CD8-positive, alpha-beta memory T cell (primary cell): ENCODE measurements around the gene CHRNA3. TPM values are rescaled to one million over a fixed set of nuclear protein-coding genes. Genes with fewer than 3 reads are reported as not detected.

ENCODE experiments used
- CTCF ChIA-PET: fragments of 350-600 bp; sonication (Branson Sonifier 250); formaldehyde crosslinking; loops from one replicate; lab custom pipeline; 2021; ENCODE audit warnings: antibody characterized with exemption; lab: Charles Lee
- POLR2A ChIA-PET: fragments of 350-600 bp; sonication (Branson Sonifier 250); formaldehyde crosslinking; loops from one replicate; lab custom pipeline; 2021; ENCODE audit warnings: antibody characterized with exemption; lab: Charles Lee
- DNase-seq, 5 donors: peaks; one replicate each; pipeline versions ENCODE4 v3.0.0 to v3.0.0-alpha.2; 2020 to 2022; ENCODE audit warnings: mixed read lengths in 1 of 5
- H3K27ac ChIP-seq: one replicate; pipeline ENCODE4 v1.7.0; 2013; ENCODE audit warnings: low read depth, mild to moderate bottlenecking, low read length, moderate library complexity
- H3K27me3 ChIP-seq: 2 replicates; pipeline ENCODE4 v1.7.0; 2013; ENCODE audit warnings: low read length, mild to moderate bottlenecking; ENCODE audit not compliant: insufficient read depth, poor library complexity, severe bottlenecking
- H3K36me3 ChIP-seq: 2 replicates; pipeline ENCODE4 v1.7.0; 2013; ENCODE audit warnings: mild to moderate bottlenecking, low read length, moderate library complexity; ENCODE audit not compliant: insufficient read depth
- H3K4me1 ChIP-seq: 2 replicates; pipeline ENCODE4 v1.7.0; 2013; ENCODE audit warnings: mild to moderate bottlenecking, low read length, moderate library complexity; ENCODE audit not compliant: insufficient read depth
- H3K4me3 ChIP-seq: 2 replicates; pipeline ENCODE4 v1.7.0; 2013; ENCODE audit warnings: mild to moderate bottlenecking, low read length
- H3K9me3 ChIP-seq: 2 replicates; pipeline ENCODE4 v1.7.0; 2013; ENCODE audit warnings: mild to moderate bottlenecking, low read length
- H3K27ac Mint-ChIP-seq, 8 donors: one replicate each; pipeline ENCODE4 v1.8.0; 2020 to 2021; ENCODE audit warnings: mixed read lengths in 8 of 8, mild to moderate bottlenecking in 6 of 8, inconsistent platforms in 3 of 8, moderate library complexity in 3 of 8
- H3K27me3 Mint-ChIP-seq, 2 donors: one replicate each; pipeline ENCODE4 v1.8.0; 2020 to 2021; ENCODE audit warnings: mixed read lengths in 2 of 2, mild to moderate bottlenecking in 1 of 2, moderate library complexity in 1 of 2
- H3K36me3 Mint-ChIP-seq, 3 donors: one replicate each; pipeline ENCODE4 v1.8.0; 2020 to 2021; ENCODE audit warnings: mixed read lengths in 3 of 3, inconsistent platforms in 1 of 3, mild to moderate bottlenecking in 1 of 3
- H3K4me1 Mint-ChIP-seq, 3 donors: one replicate each; pipeline ENCODE4 v1.8.0; 2020 to 2021; ENCODE audit warnings: mixed read lengths in 3 of 3, inconsistent platforms in 1 of 3, mild to moderate bottlenecking in 1 of 3
- H3K4me3 Mint-ChIP-seq, 7 donors: one replicate each; pipeline ENCODE4 v1.8.0; 2020 to 2021; ENCODE audit warnings: mixed read lengths in 7 of 7, mild to moderate bottlenecking in 6 of 7, moderate library complexity in 4 of 7, inconsistent platforms in 2 of 7
- H3K9me3 Mint-ChIP-seq, 5 donors: one replicate each; pipeline ENCODE4 v1.8.0; 2020 to 2022; ENCODE audit warnings: mixed read lengths in 5 of 5, mild to moderate bottlenecking in 3 of 5, moderate library complexity in 2 of 5, inconsistent platforms in 1 of 5
- polyA plus RNA-seq: library from polyadenylated mRNA; unstranded; fragments of 300-500 nt; fragmentation: Illumina TruSeq; gene quantifications from one replicate; pipeline ENCODE4 v1.2.3, GENCODE V29; 2021
- total RNA-seq, 2 experiments: library from RNA; stranded (reverse); gene quantifications; one replicate each; pipeline ENCODE4 v1.2.3, GENCODE V29; 2021

CHRNA3 gene
- not detected for total RNA-seq
- polyA plus RNA-seq, result not detected

DNA sequence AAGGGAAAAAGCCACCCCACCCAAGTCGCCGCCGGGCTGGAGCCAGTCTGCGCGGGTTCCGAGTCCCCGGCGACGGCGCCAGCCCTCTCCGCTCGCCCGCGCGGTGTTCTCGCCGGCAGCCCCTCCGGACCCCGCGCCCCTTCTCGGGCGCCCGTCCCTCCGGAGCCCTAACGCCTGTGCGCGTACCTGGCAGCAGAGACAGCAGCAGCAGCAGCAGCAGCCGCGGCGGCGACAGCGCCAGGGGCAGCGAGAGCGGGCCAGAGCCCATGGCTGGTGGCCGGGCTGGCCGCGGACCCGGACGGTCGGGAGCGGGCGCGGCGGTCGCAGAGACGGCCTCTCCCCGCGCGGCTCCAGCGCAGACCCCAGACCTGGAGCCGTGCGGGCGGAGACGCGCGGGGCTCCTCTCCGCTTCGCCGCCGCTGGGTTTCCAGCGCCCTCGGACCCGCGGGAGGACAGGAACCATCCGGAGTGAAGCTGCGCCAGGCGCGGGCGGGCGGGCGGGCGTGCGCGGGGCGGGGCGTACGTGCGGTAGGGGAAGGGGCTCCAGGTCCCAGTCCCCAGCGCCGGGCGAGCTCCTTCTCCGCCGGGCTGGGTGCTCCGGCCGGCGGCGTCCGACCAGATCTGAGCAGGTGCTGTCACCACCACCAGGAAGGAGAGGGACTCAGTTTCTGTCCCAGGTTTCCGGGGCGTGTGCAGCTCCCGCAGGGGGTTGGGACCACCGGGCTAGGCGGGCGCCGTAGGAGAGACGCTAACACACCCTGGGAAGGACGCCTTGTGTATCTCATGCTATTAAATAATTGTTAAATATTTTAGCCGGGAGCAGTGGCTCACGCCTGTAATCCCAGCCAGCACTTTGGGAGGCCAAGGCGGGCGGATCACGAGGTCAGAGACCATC is at the start of gene CHRNA3:
Gene CHRNA3 (minus strand): TSS at position 470 of the 895 bp plus-strand sequence. CDS start 202 bp downstream, at position 268.
- no peaks in the 10 kb centered on the region for H3K9me3 Mint-ChIP-seq
- POLR2A ChIA-PET, result no interaction called here
- H3K27ac ChIP-seq, result no peak within 1 kb of the TSS
- H3K4me3 Mint-ChIP-seq, result no peak within 1 kb of the TSS
- H3K36me3 Mint-ChIP-seq, result peaks cover 0 to 2% (median 0%) of the 10 kb centered on the region in 3 donors
- H3K36me3 ChIP-seq, result no peaks in the 10 kb centered on the region
- DNase-seq, result no peak
- H3K27me3 Mint-ChIP-seq, result peaks cover 46 to 56% of the 10 kb centered on the region in 2 donors
- no peak within 1 kb of the TSS for H3K4me3 ChIP-seq
- peaks cover 0 to 16% (median 4%) of the 10 kb centered on the region in 3 donors for H3K4me1 Mint-ChIP-seq
- H3K27ac Mint-ChIP-seq, result no peak within 1 kb of the TSS
- H3K27me3 ChIP-seq, result peaks cover 16% of the 10 kb centered on the region
- H3K4me1 ChIP-seq, result no peaks in the 10 kb centered on the region
- no peaks in the 10 kb centered on the region for H3K9me3 ChIP-seq
- CTCF ChIA-PET, result interaction anchor here (1.8 kb wide), 1 partner anchor 89 kb away, joined by 10 read pairs; no protein-coding TSS in a partner anchor

DNA sequence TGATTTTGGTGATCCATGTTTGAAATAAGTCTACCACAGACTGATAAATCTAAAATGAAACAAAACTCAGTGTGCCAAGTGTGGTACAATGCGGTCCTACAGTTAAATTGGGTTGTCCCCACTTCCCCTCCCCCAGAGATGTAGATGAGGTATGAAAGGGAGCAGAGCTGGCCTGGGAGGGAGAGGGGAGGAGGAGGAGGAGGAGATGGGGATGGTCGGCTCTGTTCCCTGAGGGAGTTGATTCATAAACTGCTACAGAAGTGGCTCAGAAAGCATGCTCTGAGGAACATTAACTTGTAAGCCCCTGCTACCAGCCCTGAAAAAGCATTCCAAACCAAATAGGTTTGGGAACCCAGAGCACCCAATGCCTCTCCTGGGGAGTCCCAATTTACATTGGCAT is 48.2 kb upstream of the CHRNA3 start:
- Histone ChIP-seq H3K27ac (no peak overlapping the region), H3K36me3 (no peaks in the 10 kb centered on the region), H3K9me3 (no peaks in the 10 kb centered on the region), H3K27me3 (no peaks in the 10 kb centered on the region), H3K4me3 (no peak overlapping the region), H3K4me1 (no peaks in the 10 kb centered on the region)
- Mint-ChIP-seq H3K4me3 (no peak overlapping the region), H3K9me3 (no peaks in the 10 kb centered on the region), H3K27ac (no peak overlapping the region), H3K4me1 (no peaks in the 10 kb centered on the region), H3K27me3 (peaks cover 11 to 21% of the 10 kb centered on the region in 2 donors), H3K36me3 (no peaks in the 10 kb centered on the region)
- DNase-seq, result no peak
- ChIA-PET CTCF (no interaction called here), POLR2A (no interaction called here)

DNA sequence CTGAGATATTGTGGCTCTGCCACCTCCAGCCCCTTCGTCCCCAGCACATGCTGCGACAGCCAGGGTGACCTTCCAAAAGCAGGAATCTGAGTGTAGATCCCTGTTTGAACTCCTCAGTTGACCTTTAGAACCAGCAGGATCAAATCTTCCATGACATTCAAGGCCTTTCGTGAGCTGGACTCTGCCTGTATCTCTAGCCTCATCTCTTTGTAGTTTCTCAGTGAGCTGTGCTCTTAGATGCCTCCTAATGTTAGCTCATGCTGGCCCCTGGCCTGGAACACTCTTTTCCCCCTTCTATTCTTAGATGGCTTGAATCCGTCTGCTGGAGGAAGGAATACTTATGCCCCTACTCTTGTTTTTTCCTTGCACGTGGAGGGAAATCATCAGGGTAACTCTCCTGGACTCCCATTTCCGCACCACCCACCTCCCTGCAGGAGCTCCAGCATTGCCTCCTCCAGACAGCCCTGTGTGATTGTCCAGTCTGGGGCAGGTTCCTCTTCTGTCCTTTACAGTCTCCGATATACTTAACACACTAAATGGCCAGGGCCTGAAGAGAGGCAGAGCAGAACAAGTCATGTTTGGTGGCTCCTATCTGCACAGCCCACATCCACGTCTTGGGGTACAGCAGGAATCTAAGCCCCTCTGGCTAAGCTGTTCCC is 46.9 kb upstream of the CHRNA3 start:
- CTCF ChIA-PET, result no interaction called here
- no peaks in the 10 kb centered on the region for H3K4me1 ChIP-seq

DNA sequence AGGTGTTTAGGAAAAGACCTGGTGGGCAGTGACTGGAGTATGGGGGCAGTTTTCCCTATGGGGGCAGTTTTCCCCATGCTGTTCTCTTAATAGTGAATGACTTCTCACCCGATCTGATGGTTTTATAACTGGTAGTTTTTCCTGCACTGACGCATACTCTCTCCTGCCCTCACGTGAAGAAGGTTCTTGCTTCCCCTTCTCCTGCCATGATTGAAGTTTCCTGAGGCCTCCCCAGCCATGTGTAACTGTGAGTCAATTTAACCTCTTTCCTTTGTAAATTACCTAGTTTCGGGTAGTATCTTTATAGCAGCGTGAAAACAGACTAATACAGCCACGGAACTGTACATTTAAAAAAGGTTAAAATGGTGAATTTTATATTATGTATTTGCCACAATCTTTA is 45.2 kb upstream of the CHRNA3 start:
- H3K4me1 Mint-ChIP-seq, result no peaks in the 10 kb centered on the region
- peaks cover 11 to 17% of the 10 kb centered on the region in 2 donors for H3K27me3 Mint-ChIP-seq
- no peaks in the 10 kb centered on the region for H3K9me3 ChIP-seq
- no peaks in the 10 kb centered on the region for H3K9me3 Mint-ChIP-seq
- H3K36me3 Mint-ChIP-seq, result no peaks in the 10 kb centered on the region
- no peak for DNase-seq
- H3K4me1 ChIP-seq, result no peaks in the 10 kb centered on the region
- no peaks in the 10 kb centered on the region for H3K36me3 ChIP-seq
- CTCF ChIA-PET, result no interaction called here
- H3K4me3 Mint-ChIP-seq, result no peak overlapping the region
- H3K4me3 ChIP-seq, result no peak overlapping the region
- no peak overlapping the region for H3K27ac Mint-ChIP-seq
- no peak overlapping the region for H3K27ac ChIP-seq
- POLR2A ChIA-PET, result no interaction called here
- H3K27me3 ChIP-seq, result no peaks in the 10 kb centered on the region

More for the DNA sequence above, 46.9 kb upstream of the CHRNA3 start:
- DNase-seq, result no peak
- Mint-ChIP-seq H3K4me3 (no peak overlapping the region), H3K36me3 (no peaks in the 10 kb centered on the region), H3K9me3 (no peaks in the 10 kb centered on the region), H3K4me1 (no peaks in the 10 kb centered on the region), H3K27me3 (peaks cover 11 to 21% of the 10 kb centered on the region in 2 donors), H3K27ac (no peak overlapping the region)
- POLR2A ChIA-PET, result no interaction called here
- no peaks in the 10 kb centered on the region for H3K36me3 ChIP-seq
- no peak overlapping the region for H3K27ac ChIP-seq
- no peaks in the 10 kb centered on the region for H3K27me3 ChIP-seq
- H3K9me3 ChIP-seq, result no peaks in the 10 kb centered on the region
- H3K4me3 ChIP-seq, result no peak overlapping the region

DNA sequence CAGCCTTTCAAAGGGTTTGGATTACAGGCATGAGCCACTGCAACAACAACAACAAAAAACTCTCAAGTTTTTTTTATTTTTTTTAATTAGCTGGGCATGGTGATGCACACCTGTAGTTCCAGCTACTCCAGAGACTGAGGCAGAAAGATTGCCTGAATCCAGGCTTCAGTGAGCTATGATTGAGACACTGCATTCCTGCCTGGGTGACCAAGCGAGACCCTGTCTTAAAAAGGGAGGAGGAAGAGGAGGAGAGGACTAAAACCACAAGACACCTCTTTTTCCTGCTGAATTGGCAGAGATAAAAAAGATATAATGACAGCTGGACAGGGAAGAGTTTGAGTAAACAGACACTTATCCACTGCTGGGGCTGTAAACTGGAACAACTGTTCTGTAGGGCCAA is 42.9 kb upstream of the CHRNA3 start:
- CTCF ChIA-PET, result no interaction called here
- POLR2A ChIA-PET, result no interaction called here
- H3K4me3 Mint-ChIP-seq, result no peak overlapping the region

DNA sequence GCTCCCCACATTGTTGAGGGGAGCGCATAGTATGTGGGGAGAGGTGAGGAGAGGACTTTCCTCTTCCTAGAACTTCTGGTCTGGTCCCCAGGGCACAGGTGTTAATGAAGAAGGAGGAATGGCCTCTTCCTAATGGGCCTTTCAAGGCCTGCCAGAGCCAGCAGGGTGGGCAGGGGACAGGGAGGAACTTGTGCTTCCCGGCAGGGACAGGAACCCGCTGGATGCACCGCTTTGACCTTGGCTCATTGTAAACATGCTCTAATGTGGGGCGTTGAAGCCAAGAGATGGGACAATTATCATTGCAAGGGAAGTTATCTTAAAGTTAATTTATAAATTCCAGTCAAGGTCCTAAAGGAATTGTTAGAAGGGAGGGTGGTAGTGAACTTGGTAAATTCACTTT is 41.2 kb upstream of the CHRNA3 start:
- Mint-ChIP-seq H3K27me3 (peaks cover 3 to 6% of the 10 kb centered on the region in 2 donors), H3K9me3 (no peaks in the 10 kb centered on the region), H3K27ac (peak overlapping the region in 1 of 8 donors; percentile 82), H3K36me3 (no peaks in the 10 kb centered on the region), H3K4me3 (no peak overlapping the region), H3K4me1 (no peaks in the 10 kb centered on the region)
- no peaks in the 10 kb centered on the region for H3K27me3 ChIP-seq
- DNase-seq, result no peak
- H3K9me3 ChIP-seq, result no peaks in the 10 kb centered on the region
- no peaks in the 10 kb centered on the region for H3K4me1 ChIP-seq
- no peak overlapping the region for H3K27ac ChIP-seq
- CTCF ChIA-PET, result no interaction called here
- POLR2A ChIA-PET, result no interaction called here
- no peak overlapping the region for H3K4me3 ChIP-seq
- no peaks in the 10 kb centered on the region for H3K36me3 ChIP-seq

More for the DNA sequence above, 42.9 kb upstream of the CHRNA3 start:
- Histone ChIP-seq H3K27ac (no peak overlapping the region), H3K9me3 (no peaks in the 10 kb centered on the region), H3K4me3 (no peak overlapping the region), H3K27me3 (no peaks in the 10 kb centered on the region), H3K36me3 (no peaks in the 10 kb centered on the region), H3K4me1 (no peaks in the 10 kb centered on the region)
- Mint-ChIP-seq H3K9me3 (no peaks in the 10 kb centered on the region), H3K27me3 (peaks cover 12 to 15% of the 10 kb centered on the region in 2 donors), H3K4me1 (no peaks in the 10 kb centered on the region), H3K36me3 (no peaks in the 10 kb centered on the region), H3K27ac (no peak overlapping the region)
- DNase-seq, result no peak

DNA sequence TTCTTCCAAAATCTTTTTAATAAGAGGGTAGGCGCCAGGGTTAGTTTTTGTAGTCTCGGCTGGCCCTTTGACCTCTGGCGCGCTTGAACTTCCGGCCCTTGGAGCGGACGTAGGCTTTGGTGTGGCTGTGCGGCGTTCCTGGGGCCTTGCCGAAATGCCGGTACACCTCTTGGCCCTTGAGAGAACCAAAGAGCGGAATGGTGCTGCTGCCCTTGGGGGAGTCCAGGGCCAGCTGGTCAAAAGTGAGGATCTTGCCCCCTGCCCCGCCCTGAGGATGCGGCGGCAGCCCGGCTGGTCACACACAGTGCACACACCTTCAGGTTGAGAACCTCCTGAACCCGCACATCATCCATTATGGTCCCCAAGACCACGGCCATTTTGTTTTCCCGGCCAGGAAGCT is 40.2 kb upstream of the CHRNA3 start:
- Mint-ChIP-seq H3K27ac (no peak overlapping the region), H3K9me3 (no peaks in the 10 kb centered on the region), H3K36me3 (no peaks in the 10 kb centered on the region), H3K4me3 (no peak overlapping the region), H3K4me1 (no peaks in the 10 kb centered on the region), H3K27me3 (peaks cover 3 to 7% of the 10 kb centered on the region in 2 donors)
- POLR2A ChIA-PET, result no interaction called here
- Histone ChIP-seq H3K9me3 (no peaks in the 10 kb centered on the region), H3K27ac (no peak overlapping the region), H3K36me3 (no peaks in the 10 kb centered on the region), H3K4me1 (no peaks in the 10 kb centered on the region), H3K27me3 (no peaks in the 10 kb centered on the region), H3K4me3 (no peak overlapping the region)
- DNase-seq, result no peak
- CTCF ChIA-PET, result no interaction called here

DNA sequence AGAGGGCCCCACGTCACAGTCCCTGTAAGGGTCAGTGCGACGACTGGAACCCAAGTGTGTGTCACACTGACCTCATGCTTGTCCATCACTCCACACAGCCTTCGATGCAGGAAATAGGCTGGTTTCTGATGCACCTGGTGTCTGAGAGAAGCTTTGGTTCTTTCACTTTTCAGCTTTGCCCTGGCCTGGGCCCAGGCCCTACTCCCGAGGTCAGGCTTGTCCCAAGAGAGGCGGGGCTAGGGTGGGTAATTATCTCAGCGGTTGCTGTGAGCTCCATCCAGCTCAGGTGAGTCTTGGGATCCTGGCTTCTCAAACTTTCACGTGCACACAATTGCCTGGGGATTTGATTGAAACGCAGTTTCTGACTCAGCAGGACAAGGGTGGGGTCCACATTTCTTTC is 39.8 kb upstream of the CHRNA3 start:
- no peaks in the 10 kb centered on the region for H3K27me3 ChIP-seq
- H3K27ac Mint-ChIP-seq, result no peak overlapping the region
- H3K36me3 Mint-ChIP-seq, result no peaks in the 10 kb centered on the region
- DNase-seq, result no peak
- no peaks in the 10 kb centered on the region for H3K9me3 Mint-ChIP-seq
- no peak overlapping the region for H3K4me3 ChIP-seq
- H3K4me3 Mint-ChIP-seq, result no peak overlapping the region
- peaks cover 4 to 6% of the 10 kb centered on the region in 2 donors for H3K27me3 Mint-ChIP-seq
- H3K9me3 ChIP-seq, result no peaks in the 10 kb centered on the region
- H3K4me1 ChIP-seq, result no peaks in the 10 kb centered on the region
- no peaks in the 10 kb centered on the region for H3K4me1 Mint-ChIP-seq
- H3K27ac ChIP-seq, result no peak overlapping the region
- ChIA-PET CTCF (no interaction called here), POLR2A (no interaction called here)
- no peaks in the 10 kb centered on the region for H3K36me3 ChIP-seq
